ENCODE measurements around the gene NUP62CL. TPM values are rescaled to one million over a fixed set of nuclear protein-coding genes. Genes with fewer than 3 reads are reported as not detected.
"Not testable (repeated sequence)": the region's sequence is repeated elsewhere in the genome, so short reads cannot be mapped to it uniquely, and the experiment has no call there.

The NUP62CL gene
- 2.9 TPM for total RNA-seq (ENCODE audit: insufficient read depth, low replicate concordance)

- peak; percentile 57 for DNase-seq (ENCODE audit: low spot score)
Measured at GRCh38 chrX:107205770-107206696, at the start of gene NUP62CL, which contains the start of gene DNAAF6. Gene NUP62CL (minus strand): TSS chrX:107206433. CDS start chrX:107175146, 31,287 bp downstream. Gene DNAAF6 (plus strand): TSS chrX:107206611. CDS start chrX:107212876, 6,265 bp downstream.

GRCh38 chrX:107228486-107228819 is 22.2 kb upstream of the NUP62CL start:
- DNase-seq (ENCODE audit: low spot score), result no peak

GRCh38 chrX:107227780-107228485 is 21.7 kb upstream of the NUP62CL start:
- DNase-seq (ENCODE audit: low spot score), result no peak

GRCh38 chrX:107226757-107227156 is 20.5 kb upstream of the NUP62CL start:
- no peak for DNase-seq (ENCODE audit: low spot score)

- DNase-seq (ENCODE audit: low spot score), result no peak
Measured at GRCh38 chrX:107213477-107213876, 7.2 kb upstream of the NUP62CL start.

- DNase-seq (ENCODE audit: low spot score), result no peak
Measured at GRCh38 chrX:107207943-107208342, 1.7 kb upstream of the NUP62CL start.

GRCh38 chrX:107207089-107207488 is 856 bp upstream of the NUP62CL start:
- no peak for DNase-seq (ENCODE audit: low spot score)

GRCh38 chrX:107206697-107207065 is 448 bp upstream of the NUP62CL start:
- no peak for DNase-seq (ENCODE audit: low spot score)

GRCh38 chrX:107204068-107204605 is 2.1 kb downstream of the NUP62CL start:
- no peak for DNase-seq (ENCODE audit: low spot score)

GRCh38 chrX:107199491-107199890 is 6.7 kb downstream of the NUP62CL start:
- no peak for DNase-seq (ENCODE audit: low spot score)

GRCh38 chrX:107198074-107198473 is 8.2 kb downstream of the NUP62CL start:
- DNase-seq (ENCODE audit: low spot score), result not testable (repeated sequence)

GRCh38 chrX:107197319-107197718 is 8.9 kb downstream of the NUP62CL start:
- DNase-seq (ENCODE audit: low spot score), result no peak

- DNase-seq (ENCODE audit: low spot score), result no peak
Measured at GRCh38 chrX:107171369-107172102, 34.7 kb downstream of the NUP62CL start.

GRCh38 chrX:107168712-107169111 is 37.5 kb downstream of the NUP62CL start:
- DNase-seq (ENCODE audit: low spot score), result no peak

GRCh38 chrX:107168257-107168656 is 38.0 kb downstream of the NUP62CL start:
- no peak for DNase-seq (ENCODE audit: low spot score)

GRCh38 chrX:107167163-107167921 is 38.9 kb downstream of the NUP62CL start:
- no peak for DNase-seq (ENCODE audit: low spot score)

- not testable (repeated sequence) for DNase-seq (ENCODE audit: low spot score)
Measured at GRCh38 chrX:107157618-107158017, 48.6 kb downstream of the NUP62CL start.

GRCh38 chrX:107155621-107156430 is 50.4 kb downstream of the NUP62CL start:
- DNase-seq (ENCODE audit: low spot score), result not testable (repeated sequence)

- DNase-seq (ENCODE audit: low spot score), result peak; percentile 0
Measured at GRCh38 chrX:107154787-107155620, 51.2 kb downstream of the NUP62CL start.
